GM12875 (cell line): ENCODE data around the gene RHBDF1.
A peak's percentile ranks its signal among the peaks of the same experiment; 100 is the strongest.

ENCODE experiments used
- H3K4me3 ChIP-seq: one replicate; pipeline ENCODE4 v1.5.1; 2011; ENCODE audit warnings: low read depth, low read length, control low read depth
- TF ChIP-seq, protein P1 (sequence below): IDR thresholded peaks from 2 replicates; pipeline ENCODE4 v1.5.1; 2011; ENCODE audit warnings: low read depth, mild to moderate bottlenecking, control low read depth, inconsistent platforms, low read length, moderate library complexity, borderline replicate concordance; ENCODE audit not compliant: insufficient read depth

RHBDF1 gene

DNA sequence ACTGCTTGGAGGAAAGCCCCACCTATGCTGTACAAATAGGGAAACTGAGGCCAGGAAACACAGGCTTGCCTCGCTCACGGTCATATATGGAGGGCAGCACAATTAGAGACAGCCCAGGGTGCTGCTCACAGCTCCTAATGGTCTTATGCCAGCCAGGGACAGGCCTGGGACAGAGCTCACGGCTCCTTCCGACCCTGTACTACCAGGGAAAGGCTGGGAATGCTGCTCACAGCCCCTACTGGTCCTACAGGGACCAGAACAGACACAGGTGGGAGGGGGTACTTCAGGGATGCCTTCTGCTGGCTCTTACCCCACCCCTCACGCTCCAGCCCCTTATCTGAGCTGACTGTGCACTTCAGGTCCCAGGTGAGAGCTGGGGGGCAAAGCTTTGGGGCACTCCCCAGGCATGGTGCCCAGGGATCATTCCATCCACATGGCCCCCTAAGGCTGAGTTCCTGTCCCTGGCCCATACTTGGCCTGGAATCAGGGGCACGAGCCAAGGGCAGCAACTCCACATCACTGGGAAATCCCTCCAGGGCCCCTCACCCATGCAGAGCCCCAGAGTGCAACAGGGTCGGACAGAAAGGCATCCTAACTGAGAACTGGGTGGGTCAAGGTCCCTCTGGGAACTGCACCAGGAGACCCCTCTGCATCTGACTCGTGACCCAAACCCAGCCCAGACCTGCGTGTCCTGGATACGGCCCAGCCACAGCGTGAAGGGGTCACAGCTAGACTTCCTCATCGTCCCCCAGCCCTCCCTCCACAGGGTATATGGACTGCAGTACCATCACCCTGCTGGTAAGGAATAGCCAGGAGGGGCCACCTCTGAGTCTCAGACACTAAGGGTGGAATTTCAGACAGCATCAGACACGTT lies 5.9 kb downstream of the RHBDF1 start:
- TF ChIP-seq, protein P1, sequence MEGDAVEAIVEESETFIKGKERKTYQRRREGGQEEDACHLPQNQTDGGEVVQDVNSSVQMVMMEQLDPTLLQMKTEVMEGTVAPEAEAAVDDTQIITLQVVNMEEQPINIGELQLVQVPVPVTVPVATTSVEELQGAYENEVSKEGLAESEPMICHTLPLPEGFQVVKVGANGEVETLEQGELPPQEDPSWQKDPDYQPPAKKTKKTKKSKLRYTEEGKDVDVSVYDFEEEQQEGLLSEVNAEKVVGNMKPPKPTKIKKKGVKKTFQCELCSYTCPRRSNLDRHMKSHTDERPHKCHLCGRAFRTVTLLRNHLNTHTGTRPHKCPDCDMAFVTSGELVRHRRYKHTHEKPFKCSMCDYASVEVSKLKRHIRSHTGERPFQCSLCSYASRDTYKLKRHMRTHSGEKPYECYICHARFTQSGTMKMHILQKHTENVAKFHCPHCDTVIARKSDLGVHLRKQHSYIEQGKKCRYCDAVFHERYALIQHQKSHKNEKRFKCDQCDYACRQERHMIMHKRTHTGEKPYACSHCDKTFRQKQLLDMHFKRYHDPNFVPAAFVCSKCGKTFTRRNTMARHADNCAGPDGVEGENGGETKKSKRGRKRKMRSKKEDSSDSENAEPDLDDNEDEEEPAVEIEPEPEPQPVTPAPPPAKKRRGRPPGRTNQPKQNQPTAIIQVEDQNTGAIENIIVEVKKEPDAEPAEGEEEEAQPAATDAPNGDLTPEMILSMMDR: no peak
- no peak overlapping the region for H3K4me3 ChIP-seq

DNA sequence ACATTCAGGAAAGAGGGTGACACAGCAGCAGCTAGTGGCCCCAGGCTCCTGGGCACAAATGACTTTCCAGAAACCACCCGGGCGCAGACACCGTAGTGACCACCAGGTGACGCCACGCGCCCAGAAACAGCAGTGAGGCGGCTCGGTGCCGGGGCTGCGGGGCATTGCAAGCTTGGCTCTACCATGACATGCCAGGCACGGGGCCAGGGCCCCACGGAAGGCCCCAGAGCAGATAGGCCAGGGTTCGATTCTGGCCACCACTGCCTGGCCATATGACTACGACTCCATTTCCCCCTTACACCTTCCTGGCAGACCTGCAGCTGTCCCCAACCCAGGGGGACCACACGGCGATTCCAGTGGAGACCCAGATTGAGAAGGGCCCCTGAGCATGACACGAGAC lies 6.7 kb downstream of the RHBDF1 start:
- TF ChIP-seq, protein P1: peak; percentile 99
- no peak overlapping the region for H3K4me3 ChIP-seq

DNA sequence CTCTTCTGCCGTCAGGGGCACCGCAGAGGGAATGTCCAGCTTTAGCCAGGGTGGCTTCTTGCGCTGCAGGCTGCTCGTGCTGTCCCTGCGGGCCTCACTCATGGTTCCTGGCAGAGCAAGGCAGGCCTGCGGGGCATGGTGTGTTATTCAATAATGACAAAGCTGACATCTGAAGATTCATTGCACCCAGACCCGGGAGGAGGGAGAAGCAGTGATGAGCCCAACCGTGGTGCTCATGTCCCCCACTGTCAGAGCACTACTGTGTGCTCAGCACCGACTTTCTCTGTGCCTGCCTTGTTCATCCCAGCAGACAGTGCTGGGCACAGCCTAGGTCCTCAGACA lies 7.5 kb downstream of the RHBDF1 start:
- no peak overlapping the region for H3K4me3 ChIP-seq
- TF ChIP-seq, protein P1: no peak

DNA sequence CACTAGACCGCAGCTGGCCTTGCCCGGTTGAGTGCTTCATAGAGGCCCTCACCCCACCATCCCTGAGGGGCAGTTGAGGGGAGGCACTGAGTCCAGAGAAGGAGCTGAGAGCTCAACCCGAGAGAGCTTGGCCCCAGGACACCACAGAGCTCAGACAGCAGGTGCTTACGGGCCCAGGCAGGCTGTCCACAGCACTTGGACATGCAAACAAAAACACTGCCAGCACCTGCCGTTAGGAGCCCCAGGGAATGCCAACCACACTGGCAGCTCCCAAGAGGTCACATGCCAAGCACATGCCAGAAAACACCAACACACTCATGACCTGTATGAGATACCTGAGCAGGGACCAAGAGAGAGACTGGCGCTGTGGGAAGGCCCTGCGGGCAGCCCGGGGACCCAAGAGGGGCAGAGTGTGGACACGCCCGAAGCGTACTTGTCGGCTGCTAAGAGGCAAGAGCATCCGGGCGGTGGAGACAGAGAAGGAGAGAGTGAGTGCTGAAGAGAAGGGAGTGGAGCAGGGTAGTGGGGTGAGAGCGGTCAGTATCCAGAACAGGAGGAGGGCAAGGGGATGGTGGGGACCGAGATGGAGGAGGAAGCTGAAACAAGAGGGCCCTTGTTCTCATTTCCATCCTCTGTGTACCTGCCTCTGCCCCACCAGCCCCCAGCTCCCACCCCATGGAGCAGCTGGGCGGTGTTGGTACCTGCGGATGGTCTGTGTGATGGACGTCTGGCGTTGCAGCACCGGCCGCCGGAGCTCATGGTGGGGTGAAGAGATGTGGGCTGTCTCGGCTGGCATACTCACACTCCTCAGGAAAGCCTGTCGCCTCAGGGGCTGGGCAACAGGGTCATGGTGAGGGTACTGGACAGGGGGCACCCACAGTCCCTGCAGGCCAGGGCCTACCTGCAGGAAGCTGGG lies 8.2 kb downstream of the RHBDF1 start:
- TF ChIP-seq, protein P1: no peak
- no peak overlapping the region for H3K4me3 ChIP-seq

DNA sequence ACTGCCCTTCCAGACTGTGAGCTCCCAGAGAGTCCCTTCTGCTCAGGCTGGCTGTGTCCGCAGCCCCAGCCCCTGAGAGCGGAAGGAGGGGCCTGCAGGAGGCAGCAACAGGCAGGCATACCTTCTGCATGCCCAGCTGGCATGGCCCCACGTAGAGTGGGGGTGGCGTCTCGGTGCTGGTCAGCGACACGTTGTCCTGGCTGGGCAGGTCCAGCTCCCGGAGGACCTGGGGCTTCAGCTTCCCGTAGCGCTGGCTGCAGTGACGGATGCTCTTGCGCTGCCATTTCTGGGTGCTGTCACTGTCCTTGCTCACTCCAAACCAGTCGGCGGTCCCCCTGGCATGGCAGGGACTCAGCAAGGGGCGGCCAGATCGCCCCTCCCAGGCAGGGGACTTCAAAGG lies 9.0 kb downstream of the RHBDF1 start:
- TF ChIP-seq, protein P1: no peak
- H3K4me3 ChIP-seq: no peak overlapping the region

DNA sequence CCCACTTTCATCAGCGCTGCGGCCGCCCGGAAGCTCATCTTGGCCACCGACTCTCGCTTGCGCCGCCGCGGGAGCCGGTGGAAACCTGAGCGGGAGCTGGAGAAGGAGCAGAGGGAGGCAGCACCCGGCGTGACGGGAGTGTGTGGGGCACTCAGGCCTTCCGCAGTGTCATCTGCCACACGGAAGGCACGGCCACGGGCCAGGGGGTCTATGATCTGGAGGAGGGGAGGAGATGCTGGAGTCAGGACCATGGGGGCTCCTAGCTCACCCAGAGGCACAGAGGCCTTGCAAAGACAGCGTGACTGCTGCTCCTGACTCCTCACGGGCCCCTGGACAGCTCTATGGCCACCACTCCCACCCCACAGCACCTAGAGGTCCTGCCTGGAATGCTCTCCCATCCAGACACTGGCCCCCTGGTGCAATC lies 9.5 kb downstream of the RHBDF1 start:
- TF ChIP-seq, protein P1: no peak
- no peak overlapping the region for H3K4me3 ChIP-seq
